ENCODE data around the gene CPHXL2. TPM values are rescaled to one million over a fixed set of nuclear protein-coding genes. Genes with fewer than 3 reads are reported as not detected.

CPHXL2 gene
- total RNA-seq, 2 donors from 2014 or later: not detected

DNA sequence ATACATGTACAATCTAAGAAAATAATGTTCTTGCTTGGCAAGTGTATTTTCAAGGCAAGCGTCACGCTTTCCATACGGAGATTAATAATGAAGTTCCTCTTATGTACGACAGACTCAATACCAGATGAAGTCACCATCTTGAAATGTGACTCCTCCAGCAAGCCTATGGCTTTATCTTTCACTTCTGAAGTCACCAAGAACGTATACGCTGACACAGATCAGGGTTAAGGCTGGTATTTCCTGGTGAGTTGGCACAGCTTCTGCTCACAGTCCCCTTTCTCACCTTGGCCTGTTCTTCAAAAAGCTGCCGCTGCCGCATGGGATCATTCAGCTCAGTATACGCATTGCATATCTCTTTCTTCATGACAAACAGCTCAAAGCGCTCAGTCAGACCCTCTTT is 47.7 kb downstream of the CPHXL2 start:
- Mint-ChIP-seq H3K27me3 (ENCODE audit: low read depth) (no peaks in the 10 kb centered on the region), H3K9me3 (no peaks in the 10 kb centered on the region), H3K4me3 (peak overlapping the region in 1 of 2 donors; percentile 4), H3K36me3 (ENCODE audit: insufficient read depth in 2 of 2) (peaks cover 25 to 62% of the 10 kb centered on the region in 2 donors), H3K4me1 (ENCODE audit: low read depth) (peaks cover 29% of the 10 kb centered on the region), H3K27ac (peak overlapping the region; percentile 82)
- ATAC-seq (replicated peaks in 1 of 2) (peak in 1 of 2 donors; percentile 50), DNase-seq (no peak)

GRCh38 chr16:75628351-75628750 is 48.5 kb downstream of the CPHXL2 start:
- DNase-seq: no peak
- no peak overlapping the region for H3K4me3 Mint-ChIP-seq
- peaks cover 29% of the 10 kb centered on the region for H3K4me1 Mint-ChIP-seq (ENCODE audit: low read depth)
- H3K36me3 Mint-ChIP-seq (ENCODE audit: insufficient read depth in 2 of 2): peaks cover 22 to 58% of the 10 kb centered on the region in 2 donors
- H3K27ac Mint-ChIP-seq: peak overlapping the region; percentile 87
- no peak for ATAC-seq (replicated peaks in 1 of 2)
- no peaks in the 10 kb centered on the region for H3K9me3 Mint-ChIP-seq
- H3K27me3 Mint-ChIP-seq (ENCODE audit: low read depth): no peaks in the 10 kb centered on the region

DNA sequence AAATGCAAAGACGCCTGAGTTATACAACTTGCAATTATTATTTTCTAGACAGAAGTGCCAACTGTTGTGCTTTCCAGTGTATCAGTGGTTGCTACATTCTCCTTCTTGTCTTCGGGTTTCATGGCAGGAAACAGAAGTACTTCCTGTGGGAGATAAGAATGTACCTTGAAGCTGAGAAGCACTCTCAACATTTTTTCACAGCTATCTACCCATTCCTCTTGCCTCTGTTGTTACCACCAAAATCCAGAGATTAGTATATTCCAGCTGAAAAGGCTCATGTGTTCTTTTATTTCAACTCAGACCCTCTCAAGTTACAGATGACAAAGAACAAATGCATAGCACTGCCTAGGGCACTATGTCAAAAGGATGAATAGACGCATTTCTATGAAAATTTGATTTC is 49.0 kb downstream of the CPHXL2 start:
- Mint-ChIP-seq H3K27me3 (ENCODE audit: low read depth) (no peaks in the 10 kb centered on the region), H3K27ac (peak overlapping the region; percentile 87), H3K9me3 (no peaks in the 10 kb centered on the region), H3K36me3 (ENCODE audit: insufficient read depth in 2 of 2) (peaks cover 22 to 56% of the 10 kb centered on the region in 2 donors), H3K4me3 (no peak overlapping the region), H3K4me1 (ENCODE audit: low read depth) (peaks cover 29% of the 10 kb centered on the region)
- no peak for DNase-seq
- ATAC-seq (replicated peaks in 1 of 2): no peak

- Mint-ChIP-seq H3K36me3 (ENCODE audit: insufficient read depth in 2 of 2) (peaks cover 20 to 54% of the 10 kb centered on the region in 2 donors), H3K4me1 (ENCODE audit: low read depth) (peaks cover 33% of the 10 kb centered on the region), H3K27me3 (ENCODE audit: low read depth) (no peaks in the 10 kb centered on the region), H3K4me3 (no peak overlapping the region), H3K9me3 (no peaks in the 10 kb centered on the region), H3K27ac (peak overlapping the region; percentile 87)
- DNase-seq (no peak), ATAC-seq (replicated peaks in 1 of 2) (no peak)
Observed at GRCh38 chr16:75626806-75627205, 50.0 kb downstream of the CPHXL2 start.

- Mint-ChIP-seq H3K9me3 (no peaks in the 10 kb centered on the region), H3K36me3 (ENCODE audit: insufficient read depth in 2 of 2) (peaks cover 17 to 48% of the 10 kb centered on the region in 2 donors), H3K4me1 (ENCODE audit: low read depth) (peaks cover 49% of the 10 kb centered on the region), H3K4me3 (peak overlapping the region in 1 of 2 donors; percentile 30), H3K27ac (no peak overlapping the region), H3K27me3 (ENCODE audit: low read depth) (no peaks in the 10 kb centered on the region)
- no peak for DNase-seq
- ATAC-seq (replicated peaks in 1 of 2): no peak
Observed at GRCh38 chr16:75624921-75625334, 51.9 kb downstream of the CPHXL2 start.

- H3K9me3 Mint-ChIP-seq: no peaks in the 10 kb centered on the region
- H3K27me3 Mint-ChIP-seq (ENCODE audit: low read depth): no peaks in the 10 kb centered on the region
- H3K36me3 Mint-ChIP-seq (ENCODE audit: insufficient read depth in 2 of 2): peaks cover 16 to 41% of the 10 kb centered on the region in 2 donors
- ATAC-seq (replicated peaks in 1 of 2) (peak; percentile 90 to 95), DNase-seq (peak; percentile 95 to 98)
- H3K27ac Mint-ChIP-seq: peak within 1 kb of the TSS; percentile 90
- H3K4me3 Mint-ChIP-seq: peak within 1 kb of the TSS; percentile 91 to 93
- H3K4me1 Mint-ChIP-seq (ENCODE audit: low read depth): peaks cover 35% of the 10 kb centered on the region
Observed at GRCh38 chr16:75622761-75623605, 53.8 kb downstream of the CPHXL2 start, which contains the start of gene ADAT1. Gene ADAT1, minus strand, starts transcription at chr16:75623281. Its CDS starts 2,482 bp downstream, at chr16:75620799.

DNA sequence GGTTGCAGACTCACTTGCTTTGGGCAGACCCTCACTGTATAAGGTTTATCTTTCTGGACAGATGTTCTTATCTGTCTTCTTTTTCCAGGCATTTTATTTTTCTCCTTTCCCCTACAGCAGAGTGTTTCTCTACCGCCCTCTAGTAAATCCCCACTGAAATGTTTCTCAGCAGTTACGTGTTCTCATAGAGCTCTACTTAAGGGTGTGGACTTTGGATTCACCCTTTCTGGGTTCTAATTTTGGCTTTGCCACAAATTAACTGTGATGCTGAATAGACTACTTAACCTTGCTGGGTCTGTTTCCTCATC is 55.7 kb downstream of the CPHXL2 start:
- Mint-ChIP-seq H3K36me3 (ENCODE audit: insufficient read depth in 2 of 2) (peaks cover 7 to 35% of the 10 kb centered on the region in 2 donors), H3K4me1 (ENCODE audit: low read depth) (peaks cover 45% of the 10 kb centered on the region), H3K9me3 (no peaks in the 10 kb centered on the region), H3K4me3 (peak overlapping the region; percentile 68 to 93), H3K27me3 (ENCODE audit: low read depth) (no peaks in the 10 kb centered on the region), H3K27ac (peak overlapping the region; percentile 47)
- ATAC-seq (replicated peaks in 1 of 2): no peak
- no peak for DNase-seq

- Mint-ChIP-seq H3K4me3 (peak overlapping the region; percentile 68 to 93), H3K4me1 (ENCODE audit: low read depth) (peaks cover 48% of the 10 kb centered on the region), H3K27me3 (ENCODE audit: low read depth) (no peaks in the 10 kb centered on the region), H3K27ac (peak overlapping the region; percentile 47), H3K36me3 (ENCODE audit: insufficient read depth in 2 of 2) (peaks cover 4 to 32% of the 10 kb centered on the region in 2 donors), H3K9me3 (no peaks in the 10 kb centered on the region)
- peak in 1 of 2 donors; percentile 10 for ATAC-seq (replicated peaks in 1 of 2)
- peak; percentile 26 to 35 for DNase-seq
Observed at GRCh38 chr16:75620326-75621169, 56.3 kb downstream of the CPHXL2 start.

- H3K36me3 Mint-ChIP-seq (ENCODE audit: insufficient read depth in 2 of 2): peaks cover 5 to 29% of the 10 kb centered on the region in 2 donors
Observed at GRCh38 chr16:75618780-75619179, 58.0 kb downstream of the CPHXL2 start.

DNA sequence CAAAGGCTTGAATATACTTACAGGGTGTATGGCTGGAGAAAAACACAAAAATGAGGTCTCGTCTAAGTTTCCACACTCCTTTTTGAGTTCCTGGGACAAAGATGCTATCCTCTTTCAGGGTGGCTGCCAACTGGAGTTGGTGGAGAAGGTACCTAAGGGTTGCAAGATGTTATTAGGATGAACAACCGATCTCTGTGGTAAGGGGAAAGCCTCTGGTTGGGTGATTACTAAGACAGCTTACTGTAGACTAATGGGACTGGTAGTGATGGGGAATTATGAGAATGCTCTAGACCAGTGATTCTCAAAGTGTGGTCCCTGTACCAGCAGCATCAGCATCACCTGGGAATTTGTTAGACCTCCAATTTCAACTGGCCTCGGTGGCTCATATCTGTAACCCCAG is 59.7 kb downstream of the CPHXL2 start:
- Mint-ChIP-seq H3K4me3 (peak overlapping the region; percentile 42 to 58), H3K36me3 (ENCODE audit: insufficient read depth in 2 of 2) (peaks cover 7 to 35% of the 10 kb centered on the region in 2 donors), H3K4me1 (ENCODE audit: low read depth) (peaks cover 51% of the 10 kb centered on the region), H3K9me3 (no peaks in the 10 kb centered on the region), H3K27ac (peak overlapping the region; percentile 83), H3K27me3 (ENCODE audit: low read depth) (no peaks in the 10 kb centered on the region)
- ATAC-seq (replicated peaks in 1 of 2): peak; percentile 9 to 19
- DNase-seq: peak in 1 of 2 donors; percentile 12

More at GRCh38 chr16:75618780-75619179, 58.0 kb downstream of the CPHXL2 start:
- H3K27ac Mint-ChIP-seq: peak overlapping the region; percentile 6
- no peak for DNase-seq
- H3K27me3 Mint-ChIP-seq (ENCODE audit: low read depth): no peaks in the 10 kb centered on the region
- no peaks in the 10 kb centered on the region for H3K9me3 Mint-ChIP-seq
- peaks cover 52% of the 10 kb centered on the region for H3K4me1 Mint-ChIP-seq (ENCODE audit: low read depth)
- H3K4me3 Mint-ChIP-seq: no peak overlapping the region
- ATAC-seq (replicated peaks in 1 of 2): no peak

GRCh38 chr16:75616521-75617010 is 60.2 kb downstream of the CPHXL2 start:
- Mint-ChIP-seq H3K27me3 (ENCODE audit: low read depth) (no peaks in the 10 kb centered on the region), H3K36me3 (ENCODE audit: insufficient read depth in 2 of 2) (peaks cover 7 to 35% of the 10 kb centered on the region in 2 donors), H3K4me1 (ENCODE audit: low read depth) (peaks cover 45% of the 10 kb centered on the region), H3K27ac (peak overlapping the region; percentile 83), H3K4me3 (peak overlapping the region; percentile 48 to 58), H3K9me3 (no peaks in the 10 kb centered on the region)
- DNase-seq (peak; percentile 35 to 50), ATAC-seq (replicated peaks in 1 of 2) (peak; percentile 88 to 91)

DNA sequence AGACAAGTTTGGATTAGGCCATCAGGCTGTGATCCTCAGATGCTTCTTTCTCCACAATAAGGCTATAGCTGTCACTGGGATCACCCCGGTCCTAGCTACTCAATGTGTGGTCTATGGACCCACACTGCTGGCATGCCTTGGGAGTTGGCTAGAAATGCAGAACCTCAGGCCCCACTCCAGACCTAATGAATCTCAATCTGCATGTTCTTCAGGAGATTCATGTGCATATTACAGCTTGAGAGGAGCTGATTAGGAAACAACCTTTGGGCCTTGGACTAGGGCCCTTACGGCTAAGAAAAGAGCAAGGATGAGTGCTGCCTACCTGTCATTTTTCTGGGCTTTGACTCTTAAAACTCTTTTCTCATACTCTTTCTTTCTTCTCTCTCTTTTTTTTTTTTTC is 61.2 kb downstream of the CPHXL2 start:
- H3K9me3 Mint-ChIP-seq: no peaks in the 10 kb centered on the region
- no peaks in the 10 kb centered on the region for H3K27me3 Mint-ChIP-seq (ENCODE audit: low read depth)
- peaks cover 36% of the 10 kb centered on the region for H3K4me1 Mint-ChIP-seq (ENCODE audit: low read depth)
- H3K27ac Mint-ChIP-seq: peak overlapping the region; percentile 83
- H3K36me3 Mint-ChIP-seq (ENCODE audit: insufficient read depth in 2 of 2): peaks cover 7 to 30% of the 10 kb centered on the region in 2 donors
- ATAC-seq (replicated peaks in 1 of 2) (no peak), DNase-seq (no peak)
- H3K4me3 Mint-ChIP-seq: no peak overlapping the region
